WI38 (cell line): ENCODE data around the gene SUCLG1.

ENCODE experiments used
- H3K4me3 ChIP-seq: 2 replicates; pipeline ENCODE4 v1.5.1; 2011; ENCODE audit warnings: low read depth, mild to moderate bottlenecking, control low read depth, low read length
- TF ChIP-seq, protein P1 (sequence below): IDR thresholded peaks from 2 replicates; pipeline ENCODE4 v1.5.1; 2012; ENCODE audit warnings: low read depth, mild to moderate bottlenecking, control low read depth, low read length

Gene SUCLG1

GRCh38 chr2:84378960-84379359, 80.1 kb downstream of the SUCLG1 start:
- TF ChIP-seq, protein P1, sequence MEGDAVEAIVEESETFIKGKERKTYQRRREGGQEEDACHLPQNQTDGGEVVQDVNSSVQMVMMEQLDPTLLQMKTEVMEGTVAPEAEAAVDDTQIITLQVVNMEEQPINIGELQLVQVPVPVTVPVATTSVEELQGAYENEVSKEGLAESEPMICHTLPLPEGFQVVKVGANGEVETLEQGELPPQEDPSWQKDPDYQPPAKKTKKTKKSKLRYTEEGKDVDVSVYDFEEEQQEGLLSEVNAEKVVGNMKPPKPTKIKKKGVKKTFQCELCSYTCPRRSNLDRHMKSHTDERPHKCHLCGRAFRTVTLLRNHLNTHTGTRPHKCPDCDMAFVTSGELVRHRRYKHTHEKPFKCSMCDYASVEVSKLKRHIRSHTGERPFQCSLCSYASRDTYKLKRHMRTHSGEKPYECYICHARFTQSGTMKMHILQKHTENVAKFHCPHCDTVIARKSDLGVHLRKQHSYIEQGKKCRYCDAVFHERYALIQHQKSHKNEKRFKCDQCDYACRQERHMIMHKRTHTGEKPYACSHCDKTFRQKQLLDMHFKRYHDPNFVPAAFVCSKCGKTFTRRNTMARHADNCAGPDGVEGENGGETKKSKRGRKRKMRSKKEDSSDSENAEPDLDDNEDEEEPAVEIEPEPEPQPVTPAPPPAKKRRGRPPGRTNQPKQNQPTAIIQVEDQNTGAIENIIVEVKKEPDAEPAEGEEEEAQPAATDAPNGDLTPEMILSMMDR = no peak
- H3K4me3 ChIP-seq = no peak overlapping the region

DNA sequence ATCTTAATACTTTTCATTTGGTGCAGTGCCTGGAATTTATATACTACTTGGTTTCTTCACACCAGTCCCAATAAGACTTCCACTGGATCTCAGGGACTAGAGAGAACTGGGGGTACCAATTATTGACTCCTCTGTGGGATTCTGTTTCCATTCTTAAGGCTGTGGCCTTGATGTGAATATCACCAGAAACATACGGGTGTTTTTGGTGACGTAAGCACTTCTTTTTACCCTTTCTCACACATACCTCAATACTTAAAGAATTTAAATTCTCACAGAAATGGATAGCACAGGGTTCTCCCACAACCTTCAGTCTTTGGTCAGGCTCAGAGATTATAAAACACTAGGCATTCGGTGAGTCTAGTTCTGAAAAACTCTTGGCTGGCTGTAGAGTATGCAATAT, 84.1 kb downstream of the SUCLG1 start:
- TF ChIP-seq, protein P1 = no peak
- H3K4me3 ChIP-seq = no peak overlapping the region

DNA sequence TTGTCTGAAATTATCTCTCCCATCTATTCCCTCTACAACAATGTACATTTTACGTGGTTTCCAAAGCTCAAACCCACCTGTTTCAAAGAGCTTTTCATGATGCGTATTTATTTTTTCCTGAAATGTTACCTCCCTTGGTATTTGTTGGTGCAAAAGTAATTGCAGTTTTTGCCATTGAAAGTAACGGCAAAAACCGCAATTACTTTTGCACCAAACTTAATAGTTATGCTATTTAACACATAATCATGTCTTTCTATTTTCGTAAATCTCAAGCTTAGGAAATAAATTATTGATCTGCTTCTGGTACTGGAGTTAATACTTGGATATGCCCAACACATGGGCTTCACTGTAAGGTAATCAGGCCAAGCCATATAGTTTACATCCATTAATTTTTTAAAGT, 85.2 kb downstream of the SUCLG1 start:
- no peak overlapping the region for H3K4me3 ChIP-seq
- TF ChIP-seq, protein P1 = no peak
